K562 (cell line): ENCODE results near the gene PDHX. TPM values are rescaled to one million over a fixed set of nuclear protein-coding genes. Genes with fewer than 3 reads are reported as not detected.

Experiments
- ARID3A ChIP-seq: IDR thresholded peaks from 2 replicates; pipeline ENCODE4 v1.6.1; 2012; ENCODE audit warnings: low read depth, low read length, improper control_type of control experiment, borderline replicate concordance
- E2F4 ChIP-seq: sonication (generic); formaldehyde crosslinking; IDR thresholded peaks from 2 replicates; pipeline ENCODE4 v1.8.0; 2022; ENCODE audit warnings: mild to moderate bottlenecking, low read depth, missing genetic modification reagents
- POLR2G ChIP-seq: fragments of 200-400 bp; formaldehyde crosslinking; IDR thresholded peaks from 2 replicates; pipeline ENCODE4 v1.6.1; 2017; ENCODE audit warnings: low read depth, mild to moderate bottlenecking, antibody characterized with exemption, low read length, moderate library complexity
- SAP30 ChIP-seq: fragments of 200-600 bp; sonication (generic); IDR thresholded peaks from 2 replicates; pipeline ENCODE4 v1.6.1; 2012; ENCODE audit warnings: borderline replicate concordance, low read depth, mild to moderate bottlenecking, moderate library complexity, low read length, control low read depth, inconsistent platforms; ENCODE audit not compliant: insufficient read depth, poor library complexity, severe bottlenecking
- XRCC5 ChIP-seq: fragments of 200-400 bp; formaldehyde crosslinking; IDR thresholded peaks from 2 replicates; pipeline ENCODE4 v1.6.1; 2017; ENCODE audit warnings: low read depth, mild to moderate bottlenecking, low read length
- ZBTB26 ChIP-seq: fragments of 450-650 bp; formaldehyde crosslinking; IDR thresholded peaks from 2 replicates; pipeline ENCODE4 v1.4.0; 2022; ENCODE audit warnings: missing genetic modification characterization
- ZBTB33 ChIP-seq: sonication (generic); formaldehyde crosslinking; IDR thresholded peaks from 2 replicates; pipeline ENCODE4 v1.8.1; 2023; ENCODE audit warnings: mild to moderate bottlenecking, missing genetic modification reagents
- ZBTB40 ChIP-seq, 2 experiments: fragments of 450-650 bp in 1 of 2; sonication (generic) in 1 of 2; formaldehyde crosslinking in 1 of 2; IDR thresholded peaks; 2 replicates each; pipeline versions ENCODE4 v1.7.1 to v1.9.0; 2016 to 2022; ENCODE audit warnings: inconsistent platforms in 1 of 2, mild to moderate bottlenecking in 1 of 2, missing genetic modification reagents in 1 of 2
- ZNF780A ChIP-seq: fragments of 250-450 bp; sonication (Bioruptor Pico); IDR thresholded peaks from 2 replicates; pipeline ENCODE4 v1.5.0; 2021; ENCODE audit warnings: mild to moderate bottlenecking
- polyA plus RNA-seq, 8 experiments: library from polyadenylated mRNA; depleted of rRNA in 4 of 8; stranded (reverse) in 5 of 8; unstranded in 3 of 8; fragments of >200 nt; fragmentation: Nextera tagmentation in 2 of 8; fragmentation: Illumina TruSeq in 1 of 8; extraction: Ambion mirVana in 2 of 8; extraction: Trizol in 1 of 8; gene quantifications; 2 replicates each; pipeline versions ENCODE4 v1.2.1 to v1.2.3, GENCODE V29; 2011 to 2014; ENCODE audit warnings: inconsistent platforms in 1 of 8, missing spikeins in 1 of 8
- total RNA-seq, 7 experiments: library from RNA; depleted of rRNA in 6 of 7; stranded (reverse); fragments of >200 nt in 6 of 7; fragmentation: Illumina TruSeq in 2 of 7; extraction: Trizol in 2 of 7; gene quantifications; 2 replicates each; pipeline versions ENCODE4 v1.2.1 to v1.2.3, GENCODE V29; 2011 to 2021; ENCODE audit warnings: low replicate concordance in 1 of 7

Gene PDHX
- total and polyA plus RNA-seq, 9 of the 15 experiments (the other 6 are each of a cell fraction or from before 2014, with no cell fraction given), result 20.8 to 43.5 (median 31.2) TPM

GRCh38 chr11:35040221-35040942 lies 124.0 kb downstream of the PDHX start (continued):
- TF ChIP-seq ZBTB40 (IDR thresholded peaks at IDR 0.05) (no peak), ZBTB40 (CRISPR knock-in tag; IDR thresholded peaks at IDR 0.05) (no peak), ZNF780A (CRISPR knock-in tag) (no peak), ZBTB33 (CRISPR knock-in tag) (no peak), E2F4 (no peak), SAP30 (no peak), ARID3A (0 out of 2 replicates have a peak, but pooled peaks have one; percentile 28), POLR2G (no peak), XRCC5 (no peak), ZBTB26 (no peak)
